ENCODE results near the gene CT47C1.
"Not testable (repeated sequence)": the region's sequence is repeated elsewhere in the genome, so short reads cannot be mapped to it uniquely, and the experiment has no call there.

The CT47C1 gene

GRCh38 chrX:119072744-119073143, at the start of gene CT47C1:
CT47C1 (plus strand) TSS chrX:119072993; CDS start chrX:119073226, 233 bp downstream.
- no peak for DNase-seq (ENCODE audit: low read depth in 4 of 4, low spot score in 1 of 4)

GRCh38 chrX:119025900-119026299, 46.9 kb upstream of the CT47C1 start:
- DNase-seq (ENCODE audit: low read depth in 4 of 4, low spot score in 1 of 4) = no peak

GRCh38 chrX:119026344-119026743, 46.4 kb upstream of the CT47C1 start:
- DNase-seq (ENCODE audit: low read depth in 4 of 4, low spot score in 1 of 4) = not testable (repeated sequence)

- not testable (repeated sequence) for DNase-seq (ENCODE audit: low read depth in 4 of 4, low spot score in 1 of 4)
Observed at GRCh38 chrX:119027960-119028732, 44.6 kb upstream of the CT47C1 start.

- no peak for DNase-seq (ENCODE audit: low read depth in 4 of 4, low spot score in 1 of 4)
Observed at GRCh38 chrX:119028733-119029330, 44.0 kb upstream of the CT47C1 start.

DNA sequence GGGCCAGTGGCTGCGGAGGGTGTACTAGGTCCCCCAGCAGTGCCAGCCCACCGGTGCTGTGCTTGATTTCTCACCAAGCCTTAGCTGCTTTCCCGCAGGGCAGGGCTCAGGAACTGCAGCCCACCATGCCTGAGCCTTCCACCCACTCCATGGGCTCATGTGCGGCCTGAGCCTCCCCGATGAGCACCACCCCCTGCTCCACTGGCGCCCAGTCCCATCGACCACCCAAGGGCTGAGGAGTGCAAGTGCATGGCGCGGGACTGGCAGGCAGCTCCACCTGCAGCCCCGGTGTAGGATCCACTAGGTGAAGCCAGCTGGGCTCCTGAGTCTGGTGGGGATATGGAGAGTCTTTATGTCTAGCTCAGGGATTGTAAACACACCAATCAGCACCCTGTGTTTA, 43.1 kb upstream of the CT47C1 start:
- not testable (repeated sequence) for DNase-seq (ENCODE audit: low read depth in 4 of 4, low spot score in 1 of 4)

DNA sequence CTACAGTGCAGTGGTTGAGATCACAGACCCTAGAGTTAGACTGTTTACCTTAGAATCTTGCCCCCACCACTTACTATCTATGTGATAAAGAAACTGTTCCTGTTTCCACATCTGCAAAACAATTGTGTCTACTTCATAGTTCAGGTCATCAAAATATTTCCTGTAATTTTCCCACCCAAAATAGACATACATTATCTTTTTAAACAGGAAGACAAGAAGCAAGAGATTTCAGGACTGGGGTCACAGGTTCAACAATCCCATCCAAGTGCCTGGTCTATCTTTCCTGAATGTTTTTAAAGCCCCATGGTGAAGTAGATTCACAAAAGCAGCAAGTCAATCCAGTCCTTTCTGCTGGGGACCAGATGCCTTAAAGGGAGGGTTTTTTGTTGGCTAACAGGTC, 41.8 kb upstream of the CT47C1 start:
- no peak for DNase-seq (ENCODE audit: low read depth in 4 of 4, low spot score in 1 of 4)

GRCh38 chrX:119036107-119037029, 36.4 kb upstream of the CT47C1 start:
- no peak for DNase-seq (ENCODE audit: low read depth in 4 of 4, low spot score in 1 of 4)

- no peak for DNase-seq (ENCODE audit: low read depth in 4 of 4, low spot score in 1 of 4)
Observed at GRCh38 chrX:119040432-119040831, 32.4 kb upstream of the CT47C1 start.

DNA sequence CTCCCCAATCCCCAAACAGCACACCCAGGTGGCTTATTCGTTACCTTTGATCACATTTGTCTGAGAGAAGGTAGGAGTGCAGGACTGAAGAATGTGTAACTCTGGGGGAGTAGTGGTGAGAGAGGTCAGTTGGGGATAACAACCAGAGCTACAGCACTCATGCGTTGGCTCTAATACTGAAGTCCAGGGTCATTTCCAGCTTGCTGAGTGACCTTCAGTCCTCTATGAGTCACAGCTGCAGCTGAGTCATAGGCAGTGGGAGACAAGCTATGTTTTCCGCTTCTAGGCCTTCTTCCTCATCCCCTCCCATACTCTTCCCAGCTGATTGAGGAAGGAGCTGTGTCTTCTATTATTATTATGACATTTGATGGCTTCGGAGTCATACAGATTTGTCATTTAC, 31.6 kb upstream of the CT47C1 start:
- DNase-seq (ENCODE audit: low read depth in 4 of 4, low spot score in 1 of 4) = no peak

- DNase-seq (ENCODE audit: low read depth in 4 of 4, low spot score in 1 of 4) = no peak
Observed at GRCh38 chrX:119042040-119042439, 30.8 kb upstream of the CT47C1 start.

DNA sequence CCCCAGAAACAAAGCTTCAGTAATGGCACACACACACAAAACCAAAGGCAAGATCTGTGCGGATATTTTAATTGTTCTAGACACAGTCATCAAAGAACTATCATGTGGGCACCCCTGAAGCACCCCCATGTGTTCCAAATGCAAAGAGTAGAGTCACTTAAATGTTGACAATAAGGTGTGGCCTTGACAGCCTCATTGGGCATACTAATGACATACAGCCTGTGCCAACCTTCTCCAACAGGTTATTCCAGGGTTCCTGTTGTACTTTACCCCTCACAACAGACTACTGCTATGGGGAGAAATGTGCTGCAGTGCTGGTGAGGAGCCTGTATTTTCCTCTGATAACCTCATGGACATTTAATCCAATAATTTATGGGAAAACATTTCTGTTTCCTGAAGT, 29.8 kb upstream of the CT47C1 start:
- DNase-seq (ENCODE audit: low read depth in 4 of 4, low spot score in 1 of 4) = no peak

GRCh38 chrX:119045884-119046283, 26.9 kb upstream of the CT47C1 start:
- no peak for DNase-seq (ENCODE audit: low read depth in 4 of 4, low spot score in 1 of 4)

- no peak for DNase-seq (ENCODE audit: low read depth in 4 of 4, low spot score in 1 of 4)
Observed at GRCh38 chrX:119055687-119056086, 17.1 kb upstream of the CT47C1 start.

- no peak for DNase-seq (ENCODE audit: low read depth in 4 of 4, low spot score in 1 of 4)
Observed at GRCh38 chrX:119062750-119063374, 9.9 kb upstream of the CT47C1 start.

- no peak for DNase-seq (ENCODE audit: low read depth in 4 of 4, low spot score in 1 of 4)
Observed at GRCh38 chrX:119063428-119063827, 9.4 kb upstream of the CT47C1 start.

- peak in 3 of 4 experiments; percentile 2 to 36 (median 16) for DNase-seq (ENCODE audit: low read depth in 4 of 4, low spot score in 1 of 4)
Observed at GRCh38 chrX:119067023-119067739, 5.6 kb upstream of the CT47C1 start.

- no peak for DNase-seq (ENCODE audit: low read depth in 4 of 4, low spot score in 1 of 4)
Observed at GRCh38 chrX:119069128-119069527, 3.7 kb upstream of the CT47C1 start.

DNA sequence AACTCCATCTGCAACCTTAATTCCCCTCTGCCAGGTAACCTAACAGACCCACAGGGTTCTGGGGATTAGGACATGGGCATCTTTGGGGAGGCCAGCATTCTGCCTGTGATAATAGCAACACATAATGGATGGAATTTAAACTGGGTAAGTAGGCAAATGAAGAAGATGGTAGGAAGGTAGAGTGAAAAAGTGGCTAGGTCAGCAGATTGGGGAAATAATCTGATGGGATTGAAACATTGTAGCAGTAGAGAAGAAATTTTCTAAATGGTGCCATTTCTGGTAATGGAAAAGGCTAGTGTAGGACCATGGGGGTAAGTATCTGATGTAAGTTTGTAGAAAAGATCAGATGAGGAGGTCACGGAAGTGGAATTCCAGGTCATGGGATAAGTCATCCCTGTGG, 3.0 kb upstream of the CT47C1 start:
- no peak for DNase-seq (ENCODE audit: low read depth in 4 of 4, low spot score in 1 of 4)

DNA sequence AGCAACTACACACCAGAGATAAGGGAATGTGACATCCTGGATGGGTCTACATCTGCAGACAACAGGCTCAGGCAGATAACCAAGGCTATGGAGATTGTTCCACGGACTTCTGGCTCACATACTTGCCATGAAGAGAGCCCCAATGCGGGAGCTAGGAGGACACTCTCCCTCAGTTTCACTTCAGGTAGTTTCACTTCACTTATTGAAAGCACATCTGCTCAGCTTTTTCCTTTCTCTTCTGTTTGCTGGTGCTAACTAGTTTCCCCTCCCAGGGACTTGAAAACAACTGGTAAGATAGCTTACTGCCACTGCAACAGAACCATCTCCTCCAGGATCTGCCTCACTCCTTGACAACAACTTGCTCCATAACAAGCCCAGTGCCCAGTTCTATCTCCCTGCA, 1.4 kb upstream of the CT47C1 start:
- no peak for DNase-seq (ENCODE audit: low read depth in 4 of 4, low spot score in 1 of 4)
